GM04504 (cell line): ENCODE data around the gene TAF4.

Experiments used
- DNase-seq: peaks from one replicate; pipeline ENCODE4 v3.0.0-alpha.2; 2012; ENCODE audit warnings: low read depth

The TAF4 gene

GRCh38 chr20:61930776-61931475, 134.8 kb downstream of the TAF4 start:
- DNase-seq = no peak

GRCh38 chr20:61929971-61930666, 135.6 kb downstream of the TAF4 start:
- DNase-seq = no peak

GRCh38 chr20:61929561-61929960, 136.1 kb downstream of the TAF4 start:
- DNase-seq = no peak

GRCh38 chr20:61927826-61928541, 137.7 kb downstream of the TAF4 start:
- DNase-seq = no peak

GRCh38 chr20:61927193-61927825, 138.4 kb downstream of the TAF4 start:
- no peak for DNase-seq

GRCh38 chr20:61926796-61927192, 138.9 kb downstream of the TAF4 start:
- no peak for DNase-seq

- DNase-seq = no peak
Observed at GRCh38 chr20:61926253-61926613, 139.4 kb downstream of the TAF4 start.

GRCh38 chr20:61925555-61926252, 140.0 kb downstream of the TAF4 start:
- DNase-seq = no peak

- DNase-seq = no peak
Observed at GRCh38 chr20:61924858-61925554, 140.7 kb downstream of the TAF4 start.
